CD4-positive, CD25-positive, alpha-beta regulatory T cell (primary cell): Measurements from ENCODE around the gene FCHO1. TPM values are rescaled to one million over a fixed set of nuclear protein-coding genes. Genes with fewer than 3 reads are reported as not detected.
A peak's percentile ranks its signal among the peaks of the same experiment; 100 is the strongest.

Experiments used
- ATAC-seq, 2 donors: fragments of 150-1000 bp; cut with Tn5 transposase; one replicate each; pipeline ENCODE4 v1.10.0; 2021; ENCODE audit warnings: low read depth in 2 of 2, moderate number of reproducible peaks in 2 of 2, moderate library complexity in 1 of 2
- DNase-seq, 3 donors: peaks; one replicate each; pipeline versions ENCODE4 v3.0.0 to v3.0.0-alpha.2; 2012 to 2022; ENCODE audit warnings: mixed read lengths in 1 of 3
- H3K27ac ChIP-seq: one replicate; pipeline ENCODE4 v1.7.0; 2013; ENCODE audit warnings: mild to moderate bottlenecking, low read length; ENCODE audit not compliant: insufficient read depth, poor library complexity, severe bottlenecking
- H3K27me3 ChIP-seq: one replicate; pipeline ENCODE4 v1.7.0; 2013; ENCODE audit warnings: low read length; ENCODE audit not compliant: control insufficient read depth, insufficient read depth
- H3K36me3 ChIP-seq: one replicate; pipeline ENCODE4 v1.7.0; 2013; ENCODE audit warnings: mild to moderate bottlenecking, low read length, moderate library complexity; ENCODE audit not compliant: control insufficient read depth, insufficient read depth
- H3K4me1 ChIP-seq: 2 replicates; pipeline ENCODE4 v1.7.0; 2013; ENCODE audit warnings: mild to moderate bottlenecking, low read length; ENCODE audit not compliant: insufficient read depth, control insufficient read depth, poor library complexity, severe bottlenecking
- H3K4me3 ChIP-seq: one replicate; pipeline ENCODE4 v1.7.0; 2013; ENCODE audit warnings: low read depth, mild to moderate bottlenecking, low read length, moderate library complexity
- H3K9me3 ChIP-seq, 2 experiments: 1 replicate in 1 of 2; 2 replicates in 1 of 2; pipeline ENCODE4 v1.7.0; 2013; ENCODE audit warnings: low read length in 2 of 2, mild to moderate bottlenecking in 1 of 2, moderate library complexity in 1 of 2; ENCODE audit not compliant: control insufficient read depth in 2 of 2
- H3K27ac Mint-ChIP-seq, 3 donors: one replicate each; pipeline ENCODE4 v1.8.0; 2020 to 2022; ENCODE audit warnings: mild to moderate bottlenecking in 3 of 3, mixed read lengths in 3 of 3, moderate library complexity in 2 of 3
- H3K27me3 Mint-ChIP-seq: one replicate; pipeline ENCODE4 v1.8.0; 2022; ENCODE audit warnings: mild to moderate bottlenecking, mixed read lengths
- H3K36me3 Mint-ChIP-seq: one replicate; pipeline ENCODE4 v1.8.0; 2020; ENCODE audit warnings: mixed read lengths
- H3K4me1 Mint-ChIP-seq, 4 donors: one replicate each; pipeline ENCODE4 v1.8.0; 2020 to 2022; ENCODE audit warnings: mixed read lengths in 4 of 4, mild to moderate bottlenecking in 1 of 4
- H3K4me3 Mint-ChIP-seq, 4 donors: one replicate each; pipeline ENCODE4 v1.8.0; 2020 to 2022; ENCODE audit warnings: mild to moderate bottlenecking in 4 of 4, mixed read lengths in 4 of 4, moderate library complexity in 3 of 4
- H3K9me3 Mint-ChIP-seq, 7 donors: one replicate each; pipeline ENCODE4 v1.8.0; 2020 to 2022; ENCODE audit warnings: mixed read lengths in 7 of 7, mild to moderate bottlenecking in 3 of 7, moderate library complexity in 2 of 7
- polyA plus RNA-seq, 4 donors: library from polyadenylated mRNA; unstranded; fragments of 300-500 nt; fragmentation: Illumina TruSeq; gene quantifications; one replicate each; pipeline ENCODE4 v1.2.3, GENCODE V29; 2021
- total RNA-seq: library from RNA; stranded (reverse); gene quantifications from one replicate; pipeline ENCODE4 v1.2.3, GENCODE V29; 2022

FCHO1 gene
- total and polyA plus RNA-seq, 5 donors from 2014 or later: 8.3 to 71.9 (median 15.4) TPM

- H3K4me1 ChIP-seq: peaks cover 9% of the 10 kb centered on the region
- Mint-ChIP-seq H3K4me1 (peaks cover 3 to 51% (median 24%) of the 10 kb centered on the region in 4 donors), H3K36me3 (peaks cover 23% of the 10 kb centered on the region), H3K27me3 (no peaks in the 10 kb centered on the region), H3K9me3 (no peaks in the 10 kb centered on the region), H3K4me3 (no peak overlapping the region), H3K27ac (no peak overlapping the region)
- H3K27ac ChIP-seq: no peak overlapping the region
- ATAC-seq: no peak
- H3K27me3 ChIP-seq: no peaks in the 10 kb centered on the region
- no peak for DNase-seq
- no peaks in the 10 kb centered on the region for H3K9me3 ChIP-seq
- H3K4me3 ChIP-seq: no peak overlapping the region
- H3K36me3 ChIP-seq: peaks cover 40% of the 10 kb centered on the region
These were observed 25.0 kb upstream of the FCHO1 start for GRCh38 chr19:17726136-17726741.

DNA sequence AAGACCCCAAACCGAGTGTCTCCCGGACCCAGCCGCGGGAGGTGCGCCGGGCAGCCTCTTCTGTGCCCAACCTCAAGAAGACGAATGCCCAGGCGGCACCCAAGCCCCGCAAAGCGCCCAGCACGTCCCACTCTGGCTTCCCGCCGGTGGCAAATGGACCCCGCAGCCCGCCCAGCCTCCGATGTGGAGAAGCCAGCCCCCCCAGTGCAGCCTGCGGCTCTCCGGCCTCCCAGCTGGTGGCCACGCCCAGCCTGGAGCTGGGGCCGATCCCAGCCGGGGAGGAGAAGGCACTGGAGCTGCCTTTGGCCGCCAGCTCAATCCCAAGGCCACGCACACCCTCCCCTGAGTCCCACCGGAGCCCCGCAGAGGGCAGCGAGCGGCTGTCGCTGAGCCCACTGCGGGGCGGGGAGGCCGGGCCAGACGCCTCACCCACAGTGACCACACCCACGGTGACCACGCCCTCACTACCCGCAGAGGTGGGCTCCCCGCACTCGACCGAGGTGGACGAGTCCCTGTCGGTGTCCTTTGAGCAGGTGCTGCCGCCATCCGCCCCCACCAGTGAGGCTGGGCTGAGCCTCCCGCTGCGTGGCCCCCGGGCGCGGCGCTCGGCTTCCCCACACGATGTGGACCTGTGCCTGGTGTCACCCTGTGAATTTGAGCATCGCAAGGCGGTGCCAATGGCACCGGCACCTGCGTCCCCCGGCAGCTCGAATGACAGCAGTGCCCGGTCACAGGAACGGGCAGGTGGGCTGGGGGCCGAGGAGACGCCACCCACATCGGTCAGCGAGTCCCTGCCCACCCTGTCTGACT is 24.1 kb upstream of the FCHO1 start:
- Mint-ChIP-seq H3K27me3 (no peaks in the 10 kb centered on the region), H3K4me1 (peaks cover 10 to 50% (median 29%) of the 10 kb centered on the region in 4 donors), H3K4me3 (no peak overlapping the region), H3K36me3 (peaks cover 23% of the 10 kb centered on the region), H3K27ac (no peak overlapping the region), H3K9me3 (peaks cover 0 to 1% (median 0%) of the 10 kb centered on the region in 7 donors)
- ATAC-seq (no peak), DNase-seq (no peak)
- Histone ChIP-seq H3K27ac (no peak overlapping the region), H3K4me1 (no peaks in the 10 kb centered on the region), H3K4me3 (no peak overlapping the region), H3K27me3 (no peaks in the 10 kb centered on the region), H3K36me3 (peaks cover 43% of the 10 kb centered on the region), H3K9me3 (no peaks in the 10 kb centered on the region)

- DNase-seq (no peak), ATAC-seq (no peak)
- Histone ChIP-seq H3K27me3 (no peaks in the 10 kb centered on the region), H3K9me3 (no peaks in the 10 kb centered on the region), H3K27ac (no peak overlapping the region), H3K4me3 (no peak overlapping the region), H3K4me1 (no peaks in the 10 kb centered on the region), H3K36me3 (peaks cover 49% of the 10 kb centered on the region)
- Mint-ChIP-seq H3K9me3 (peaks cover 0 to 1% (median 0%) of the 10 kb centered on the region in 7 donors), H3K27ac (no peak overlapping the region), H3K4me3 (no peak overlapping the region), H3K4me1 (peaks cover 11 to 53% (median 28%) of the 10 kb centered on the region in 4 donors), H3K36me3 (peaks cover 23% of the 10 kb centered on the region), H3K27me3 (no peaks in the 10 kb centered on the region)
These were observed 23.4 kb upstream of the FCHO1 start for GRCh38 chr19:17727843-17728242.

DNA sequence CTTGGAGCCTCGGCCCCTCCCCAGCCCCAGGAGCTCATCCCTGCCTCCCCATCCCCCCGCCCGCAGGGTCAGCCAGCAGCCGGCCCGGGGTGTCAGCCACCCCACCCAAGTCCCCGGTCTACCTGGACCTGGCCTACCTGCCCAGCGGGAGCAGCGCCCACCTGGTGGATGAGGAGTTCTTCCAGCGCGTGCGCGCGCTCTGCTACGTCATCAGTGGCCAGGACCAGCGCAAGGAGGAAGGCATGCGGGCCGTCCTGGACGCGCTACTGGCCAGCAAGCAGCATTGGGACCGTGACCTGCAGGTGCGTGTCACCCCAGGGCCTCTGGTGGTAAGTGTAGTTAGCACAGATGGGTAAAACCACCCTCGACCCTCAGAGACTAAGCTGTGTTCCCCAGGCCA is 18.1 kb upstream of the FCHO1 start:
- Histone ChIP-seq H3K27me3 (no peaks in the 10 kb centered on the region), H3K36me3 (peaks cover 55% of the 10 kb centered on the region), H3K4me1 (no peaks in the 10 kb centered on the region), H3K4me3 (no peak overlapping the region), H3K27ac (no peak overlapping the region), H3K9me3 (no peaks in the 10 kb centered on the region)
- DNase-seq (no peak), ATAC-seq (no peak)
- H3K27ac Mint-ChIP-seq: no peak overlapping the region
- H3K9me3 Mint-ChIP-seq: peaks cover 0 to 1% (median 0%) of the 10 kb centered on the region in 7 donors
- peaks cover 11 to 39% (median 26%) of the 10 kb centered on the region in 4 donors for H3K4me1 Mint-ChIP-seq
- peaks cover 14% of the 10 kb centered on the region for H3K36me3 Mint-ChIP-seq
- no peak overlapping the region for H3K4me3 Mint-ChIP-seq
- no peaks in the 10 kb centered on the region for H3K27me3 Mint-ChIP-seq

GRCh38 chr19:17734146-17734545 is 17.1 kb upstream of the FCHO1 start:
- no peak for DNase-seq
- no peaks in the 10 kb centered on the region for H3K27me3 Mint-ChIP-seq
- peaks cover 14% of the 10 kb centered on the region for H3K36me3 Mint-ChIP-seq
- peaks cover 11 to 34% (median 24%) of the 10 kb centered on the region in 4 donors for H3K4me1 Mint-ChIP-seq
- peaks cover 47% of the 10 kb centered on the region for H3K36me3 ChIP-seq
- H3K9me3 Mint-ChIP-seq: peaks cover 0 to 1% (median 0%) of the 10 kb centered on the region in 7 donors
- no peak overlapping the region for H3K27ac ChIP-seq
- no peak for ATAC-seq
- H3K27me3 ChIP-seq: no peaks in the 10 kb centered on the region
- H3K4me1 ChIP-seq: no peaks in the 10 kb centered on the region
- no peak overlapping the region for H3K4me3 ChIP-seq
- peak overlapping the region in 1 of 3 donors; percentile 61 for H3K27ac Mint-ChIP-seq
- H3K9me3 ChIP-seq: no peaks in the 10 kb centered on the region
- H3K4me3 Mint-ChIP-seq: no peak overlapping the region

GRCh38 chr19:17735410-17735809 is 15.9 kb upstream of the FCHO1 start:
- ATAC-seq (no peak), DNase-seq (no peak)
- H3K4me3 Mint-ChIP-seq: no peak overlapping the region
- H3K4me1 Mint-ChIP-seq: peaks cover 9 to 23% (median 16%) of the 10 kb centered on the region in 4 donors
- Histone ChIP-seq H3K36me3 (peaks cover 41% of the 10 kb centered on the region), H3K4me1 (no peaks in the 10 kb centered on the region), H3K27me3 (no peaks in the 10 kb centered on the region), H3K9me3 (no peaks in the 10 kb centered on the region), H3K4me3 (no peak overlapping the region), H3K27ac (no peak overlapping the region)
- no peak overlapping the region for H3K27ac Mint-ChIP-seq
- H3K9me3 Mint-ChIP-seq: peaks cover 0 to 1% (median 0%) of the 10 kb centered on the region in 7 donors
- peaks cover 9% of the 10 kb centered on the region for H3K36me3 Mint-ChIP-seq
- H3K27me3 Mint-ChIP-seq: no peaks in the 10 kb centered on the region

DNA sequence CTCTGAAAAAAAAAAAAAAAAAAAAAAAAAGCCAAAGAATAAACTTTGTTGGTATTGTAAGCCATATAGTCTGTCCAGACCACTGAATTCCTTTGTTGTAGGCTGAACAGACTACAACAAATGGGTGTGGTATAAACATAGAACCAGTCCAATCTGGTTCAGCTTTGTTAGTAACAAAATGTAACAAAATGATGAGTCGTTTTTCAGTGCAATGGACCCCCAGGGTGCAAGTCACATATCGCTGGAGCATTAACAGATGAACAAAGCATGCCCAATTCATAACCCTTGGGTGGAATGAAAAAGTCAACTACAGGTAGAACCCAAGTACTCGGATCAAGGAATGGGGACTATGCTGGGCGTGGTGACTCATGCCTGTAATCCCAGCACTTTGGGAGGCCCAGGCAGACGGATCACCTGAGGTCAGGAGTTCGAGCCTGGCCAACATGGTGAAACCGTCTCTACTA is 13.6 kb upstream of the FCHO1 start:
- H3K27me3 ChIP-seq: no peaks in the 10 kb centered on the region
- Mint-ChIP-seq H3K4me1 (peaks cover 0 to 2% (median 0%) of the 10 kb centered on the region in 4 donors), H3K27me3 (no peaks in the 10 kb centered on the region), H3K4me3 (no peak overlapping the region), H3K9me3 (peaks cover 0 to 1% (median 0%) of the 10 kb centered on the region in 7 donors), H3K36me3 (peaks cover 6% of the 10 kb centered on the region), H3K27ac (peak overlapping the region in 1 of 3 donors; percentile 56)
- no peaks in the 10 kb centered on the region for H3K9me3 ChIP-seq
- no peak for ATAC-seq
- no peak overlapping the region for H3K4me3 ChIP-seq
- no peak for DNase-seq
- H3K36me3 ChIP-seq: peaks cover 31% of the 10 kb centered on the region
- no peak overlapping the region for H3K27ac ChIP-seq
- no peaks in the 10 kb centered on the region for H3K4me1 ChIP-seq
